ENCODE data around the gene FGFBP1.

- TF ChIP-seq CTCF (conservative IDR thresholded peaks at IDR 0.05 in 1 of 2, IDR thresholded peaks at IDR 0.05 in 1 of 2; ENCODE audit: extremely low read depth in 1 of 2, insufficient read depth in 1 of 2, low read depth in 1 of 2, low read length in 2 of 2): no peak
- TF ChIP-seq EZH2 (IDR thresholded peaks at IDR 0.05; ENCODE audit: borderline replicate concordance, low read length): no peak
Measured at GRCh38 chr4:15898902-15899301, 39.6 kb downstream of the FGFBP1 start.

Measured in mammary epithelial cell (primary cell).